ENCODE data around the gene FAM174C. TPM values are rescaled to one million over a fixed set of nuclear protein-coding genes. Genes with fewer than 3 reads are reported as not detected.

FAM174C gene
- polyA plus RNA-seq, 3 donors: 32.8 to 56.2 (median 40.0) TPM

- peak overlapping the region; percentile 75 for H3K4me2 ChIP-seq (replicated peaks; ENCODE audit: extremely low read depth, low read length, poor library complexity, severe bottlenecking)
- H3K27me3 ChIP-seq (ENCODE audit: control insufficient read depth in 2 of 2, insufficient read depth in 2 of 2, low read length in 2 of 2): no peaks in the 10 kb centered on the region
- DNase-seq: peak; percentile 76 to 87 (median 77)
- TF ChIP-seq CTCF (IDR thresholded peaks at IDR 0.05): peak; percentile 93
- peak overlapping the region; percentile 59 to 99 (median 83) for H3K4me3 ChIP-seq (replicated peaks in 1 of 3; ENCODE audit: low read depth in 2 of 3, low read length in 3 of 3)
- peaks cover 55% of the 10 kb centered on the region for H3K79me2 ChIP-seq (ENCODE audit: insufficient read depth, low read length)
- intact Hi-C loops (cut with micrococcal nuclease): loop anchor here in 1 of 2 donors (10.0 kb wide), 3 partner anchors 144 to 384 kb away; partner anchors contain the start of genes ARID3A and GPX4
- peaks cover 22% of the 10 kb centered on the region for H3K4me1 Mint-ChIP-seq
- H3K27ac ChIP-seq (ENCODE audit: low read depth in 1 of 2, low read length in 2 of 2): peak overlapping the region; percentile 92 to 95
- no peak overlapping the region for H2AFZ ChIP-seq (ENCODE audit: insufficient read depth, low read depth, low read length, poor library complexity, severe bottlenecking)
- peaks cover 54% of the 10 kb centered on the region for H4K20me1 ChIP-seq (ENCODE audit: insufficient read depth, low read length)
- H3K9me3 Mint-ChIP-seq: peaks cover 0 to 2% (median 0%) of the 10 kb centered on the region in 7 donors
- H3K9ac ChIP-seq (ENCODE audit: insufficient read depth, low read length, poor library complexity, severe bottlenecking): peak overlapping the region; percentile 97
- H3K27me3 Mint-ChIP-seq (ENCODE audit: low read depth in 3 of 3): peaks cover 0 to 6% (median 0%) of the 10 kb centered on the region in 3 donors
- WGBS (ENCODE audit: insufficient coverage): under 1% methylated on average over 61 of the region's 74 CpGs
- H3K36me3 Mint-ChIP-seq: peaks cover 8 to 16% of the 10 kb centered on the region in 2 donors
- peaks cover 38 to 46% of the 10 kb centered on the region in 2 donors for H3K4me1 ChIP-seq (ENCODE audit: control insufficient read depth in 1 of 2, insufficient read depth in 2 of 2, low read length in 2 of 2)
- peaks cover 10 to 16% of the 10 kb centered on the region in 2 donors for H3K36me3 ChIP-seq (replicated peaks in 1 of 2; ENCODE audit: control insufficient read depth in 1 of 2, insufficient read depth in 2 of 2, low read length in 2 of 2)
- no peaks in the 10 kb centered on the region for H3K9me3 ChIP-seq (replicated peaks in 1 of 2; ENCODE audit: control insufficient read depth in 1 of 2, insufficient read depth in 1 of 2, low read length in 2 of 2)
- H3K27ac Mint-ChIP-seq: peak overlapping the region; percentile 85 to 97 (median 95)
- H3K4me3 Mint-ChIP-seq: peak overlapping the region; percentile 76 to 87
These were observed 26.5 kb upstream of the FAM174C start for GRCh38 chr19:1248786-1249297.

GRCh38 chr19:1249298-1249989, 25.9 kb upstream of the FAM174C start:
- Histone ChIP-seq H3K9ac (ENCODE audit: insufficient read depth, low read length, poor library complexity, severe bottlenecking) (peak overlapping the region; percentile 97), H3K4me1 (ENCODE audit: control insufficient read depth in 1 of 2, insufficient read depth in 2 of 2, low read length in 2 of 2) (peaks cover 38 to 46% of the 10 kb centered on the region in 2 donors), H3K4me2 (replicated peaks; ENCODE audit: extremely low read depth, low read length, poor library complexity, severe bottlenecking) (peak overlapping the region; percentile 96), H4K20me1 (ENCODE audit: insufficient read depth, low read length) (peaks cover 55% of the 10 kb centered on the region), H2AFZ (ENCODE audit: insufficient read depth, low read depth, low read length, poor library complexity, severe bottlenecking) (no peak overlapping the region), H3K27me3 (ENCODE audit: control insufficient read depth in 2 of 2, insufficient read depth in 2 of 2, low read length in 2 of 2) (no peaks in the 10 kb centered on the region), H3K27ac (ENCODE audit: low read depth in 1 of 2, low read length in 2 of 2) (peak overlapping the region; percentile 64 to 95), H3K79me2 (ENCODE audit: insufficient read depth, low read length) (peaks cover 55% of the 10 kb centered on the region), H3K36me3 (replicated peaks in 1 of 2; ENCODE audit: control insufficient read depth in 1 of 2, insufficient read depth in 2 of 2, low read length in 2 of 2) (peaks cover 13 to 22% of the 10 kb centered on the region in 2 donors), H3K9me3 (replicated peaks in 1 of 2; ENCODE audit: control insufficient read depth in 1 of 2, insufficient read depth in 1 of 2, low read length in 2 of 2) (no peaks in the 10 kb centered on the region), H3K4me3 (replicated peaks in 1 of 3; ENCODE audit: low read depth in 2 of 3, low read length in 3 of 3) (peak overlapping the region; percentile 77 to 99 (median 83))
- WGBS (ENCODE audit: insufficient coverage): under 1% methylated on average over 80 of the region's 102 CpGs
- Mint-ChIP-seq H3K4me3 (peak overlapping the region; percentile 84), H3K36me3 (peaks cover 10 to 19% of the 10 kb centered on the region in 2 donors), H3K4me1 (peaks cover 24% of the 10 kb centered on the region), H3K9me3 (peaks cover 0 to 2% (median 0%) of the 10 kb centered on the region in 7 donors), H3K27ac (peak overlapping the region in 6 of 7 donors; percentile 46 to 87 (median 75)), H3K27me3 (ENCODE audit: low read depth in 3 of 3) (peaks cover 0 to 6% (median 0%) of the 10 kb centered on the region in 3 donors)
- intact Hi-C loops (cut with micrococcal nuclease): loop anchor here in 1 of 2 donors (10.0 kb wide), 3 partner anchors 145 to 385 kb away; partner anchors contain the start of genes ARID3A and GPX4
- TF ChIP-seq CTCF (IDR thresholded peaks at IDR 0.05): no peak
- peak; percentile 93 to 97 (median 95) for DNase-seq

All from CD14-positive monocyte (primary cell).